Right atrium auricular region (tissue), 2 donors: Measurements from ENCODE around the gene CCR2. TPM values are rescaled to one million over a fixed set of nuclear protein-coding genes. Genes with fewer than 3 reads are reported as not detected.

Experiments used
- DNase-seq: peaks from one replicate; pipeline ENCODE4 v3.0.0-alpha.2; 2019; ENCODE audit warnings: low spot score
- H3K27ac ChIP-seq, 2 donors: fragments of 200-600 bp; sonication (generic); 1 replicate in 1 of 2; 2 replicates in 1 of 2; pipeline ENCODE4 v1.5.1; 2016 to 2019
- H3K27me3 ChIP-seq, 2 donors: fragments of 200-600 bp; sonication (generic); one replicate each; pipeline versions ENCODE4 v1.5.1 to v1.6.0; 2017 to 2019
- H3K36me3 ChIP-seq: fragments of 200-600 bp; sonication (generic); one replicate; pipeline ENCODE4 v1.5.1; 2016
- H3K4me1 ChIP-seq, 2 donors: fragments of 200-600 bp; sonication (generic); one replicate each; pipeline versions ENCODE4 v1.5.1 to v1.6.0; 2017 to 2019
- H3K4me3 ChIP-seq, 2 donors: fragments of 200-600 bp; sonication (generic); 1 replicate in 1 of 2; 2 replicates in 1 of 2; pipeline ENCODE4 v1.5.1; 2017 to 2019; ENCODE audit warnings: mild to moderate bottlenecking in 1 of 2, moderate library complexity in 1 of 2
- H3K9me3 ChIP-seq, 2 donors: fragments of 200-600 bp; sonication (generic); one replicate each; pipeline ENCODE4 v1.5.1; 2019
- total RNA-seq, 2 donors: library from RNA; depleted of rRNA; stranded (reverse); fragments of >200 nt; gene quantifications; one replicate each; pipeline ENCODE4 v1.1.0, GENCODE V29; 2016
- TF ChIP-seq, protein P1 (sequence below), 2 donors: fragments of 200-600 bp; sonication (generic); IDR thresholded peaks; one replicate each; pipeline ENCODE4 v1.5.1; 2019; ENCODE audit warnings: antibody characterized with exemption in 2 of 2

CCR2 gene
- total RNA-seq, 2 donors from 2014 or later = 0.33 to 2.1 TPM

DNA sequence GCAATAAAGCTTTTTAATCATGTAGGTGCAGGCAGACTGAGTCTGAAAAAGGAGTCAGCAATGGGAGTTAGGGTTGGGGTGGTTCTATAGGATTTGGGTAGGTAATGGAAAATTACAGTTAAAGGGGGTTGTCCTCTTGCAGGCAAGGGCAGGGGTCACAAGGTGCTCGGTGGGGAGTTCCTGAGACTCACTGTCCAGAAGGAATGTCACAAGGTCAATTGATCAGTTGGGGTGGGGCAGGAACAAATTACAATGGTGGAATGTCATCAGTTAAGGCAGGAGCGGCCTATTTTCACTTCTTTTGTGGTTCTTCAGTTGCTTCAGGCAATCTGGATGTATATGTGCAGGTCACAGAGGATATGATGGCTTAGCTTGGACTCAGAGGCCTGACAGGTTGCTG lies 39.1 kb downstream of the CCR2 start:
- TF ChIP-seq, protein P1, sequence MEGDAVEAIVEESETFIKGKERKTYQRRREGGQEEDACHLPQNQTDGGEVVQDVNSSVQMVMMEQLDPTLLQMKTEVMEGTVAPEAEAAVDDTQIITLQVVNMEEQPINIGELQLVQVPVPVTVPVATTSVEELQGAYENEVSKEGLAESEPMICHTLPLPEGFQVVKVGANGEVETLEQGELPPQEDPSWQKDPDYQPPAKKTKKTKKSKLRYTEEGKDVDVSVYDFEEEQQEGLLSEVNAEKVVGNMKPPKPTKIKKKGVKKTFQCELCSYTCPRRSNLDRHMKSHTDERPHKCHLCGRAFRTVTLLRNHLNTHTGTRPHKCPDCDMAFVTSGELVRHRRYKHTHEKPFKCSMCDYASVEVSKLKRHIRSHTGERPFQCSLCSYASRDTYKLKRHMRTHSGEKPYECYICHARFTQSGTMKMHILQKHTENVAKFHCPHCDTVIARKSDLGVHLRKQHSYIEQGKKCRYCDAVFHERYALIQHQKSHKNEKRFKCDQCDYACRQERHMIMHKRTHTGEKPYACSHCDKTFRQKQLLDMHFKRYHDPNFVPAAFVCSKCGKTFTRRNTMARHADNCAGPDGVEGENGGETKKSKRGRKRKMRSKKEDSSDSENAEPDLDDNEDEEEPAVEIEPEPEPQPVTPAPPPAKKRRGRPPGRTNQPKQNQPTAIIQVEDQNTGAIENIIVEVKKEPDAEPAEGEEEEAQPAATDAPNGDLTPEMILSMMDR (IDR thresholded peaks at IDR 0.05) = no peak
- H3K27me3 ChIP-seq = no peaks in the 10 kb centered on the region
- no peak for DNase-seq
- no peaks in the 10 kb centered on the region for H3K9me3 ChIP-seq
- no peaks in the 10 kb centered on the region for H3K36me3 ChIP-seq
- no peak overlapping the region for H3K4me3 ChIP-seq
- no peaks in the 10 kb centered on the region for H3K4me1 ChIP-seq
- H3K27ac ChIP-seq = no peak overlapping the region

DNA sequence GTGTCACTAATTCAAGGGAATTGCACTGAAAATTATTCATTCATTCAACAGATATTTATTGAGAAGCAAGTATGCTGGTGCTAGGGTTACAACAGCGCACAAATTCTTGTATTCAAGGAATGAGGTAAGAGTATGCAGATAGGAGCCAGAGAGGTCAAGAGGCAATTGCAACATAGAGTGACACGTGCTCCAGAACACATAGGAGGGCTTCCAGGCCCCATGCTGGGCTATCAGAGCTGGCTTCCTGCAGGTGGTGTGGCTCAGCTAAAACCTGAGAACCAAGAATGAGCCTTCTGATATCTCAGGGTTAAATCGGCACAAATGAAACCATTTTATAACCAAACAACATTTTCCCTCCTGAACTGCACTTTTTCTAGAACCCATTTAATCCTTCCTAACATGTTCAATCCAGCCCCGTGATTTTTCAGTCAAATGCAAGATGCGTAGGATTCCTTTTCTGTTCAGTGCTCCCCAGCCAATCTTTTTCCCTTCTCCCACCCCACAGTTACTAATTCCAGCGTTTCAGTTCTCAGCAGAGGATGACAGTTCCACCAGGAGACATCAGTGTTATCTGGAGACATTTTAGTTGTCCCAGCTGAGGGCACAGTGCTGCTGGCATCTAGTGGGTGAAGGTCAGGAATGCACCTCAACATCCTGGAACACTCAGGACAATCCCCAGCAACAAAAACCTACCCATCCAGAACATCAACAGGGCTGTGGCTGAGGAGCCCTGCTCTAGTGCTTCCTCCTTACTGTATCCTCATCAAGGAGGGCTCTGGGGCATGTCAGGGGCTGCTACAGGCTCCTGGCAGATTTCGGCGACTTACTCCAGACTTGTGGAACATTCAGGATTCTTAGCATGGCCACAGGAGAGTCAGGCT lies 39.9 kb downstream of the CCR2 start:
- no peak overlapping the region for H3K27ac ChIP-seq
- no peaks in the 10 kb centered on the region for H3K36me3 ChIP-seq
- no peaks in the 10 kb centered on the region for H3K9me3 ChIP-seq
- no peaks in the 10 kb centered on the region for H3K4me1 ChIP-seq
- H3K4me3 ChIP-seq = no peak overlapping the region
- H3K27me3 ChIP-seq = no peaks in the 10 kb centered on the region
- DNase-seq = no peak
- TF ChIP-seq, protein P1 (IDR thresholded peaks at IDR 0.05) = no peak

DNA sequence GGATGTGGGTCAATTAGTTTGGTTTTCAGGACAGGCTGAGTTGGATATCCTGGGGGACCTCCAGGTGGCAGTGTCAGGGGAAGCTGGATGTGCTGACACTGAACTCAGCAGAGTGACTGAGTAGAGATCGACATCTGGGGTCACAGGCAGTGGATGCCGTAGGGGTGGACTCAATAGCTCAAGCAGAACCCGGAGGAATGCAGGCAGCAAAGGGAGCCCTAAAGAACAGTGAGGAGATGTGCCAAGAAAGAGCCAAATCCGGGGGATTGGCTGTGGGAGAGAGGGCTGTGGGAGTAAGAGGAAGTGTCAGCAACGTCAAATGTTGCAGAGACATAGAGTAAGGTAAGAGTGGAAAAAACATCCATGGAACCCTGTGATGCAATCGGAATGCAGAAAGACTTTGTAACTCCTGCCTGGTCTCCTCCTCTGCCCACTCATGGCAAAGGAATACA lies 41.3 kb downstream of the CCR2 start:
- Histone ChIP-seq H3K27ac (no peak overlapping the region), H3K4me1 (peaks cover 0 to 4% of the 10 kb centered on the region in 2 donors)
- TF ChIP-seq, protein P1 (IDR thresholded peaks at IDR 0.05) = no peak

DNA sequence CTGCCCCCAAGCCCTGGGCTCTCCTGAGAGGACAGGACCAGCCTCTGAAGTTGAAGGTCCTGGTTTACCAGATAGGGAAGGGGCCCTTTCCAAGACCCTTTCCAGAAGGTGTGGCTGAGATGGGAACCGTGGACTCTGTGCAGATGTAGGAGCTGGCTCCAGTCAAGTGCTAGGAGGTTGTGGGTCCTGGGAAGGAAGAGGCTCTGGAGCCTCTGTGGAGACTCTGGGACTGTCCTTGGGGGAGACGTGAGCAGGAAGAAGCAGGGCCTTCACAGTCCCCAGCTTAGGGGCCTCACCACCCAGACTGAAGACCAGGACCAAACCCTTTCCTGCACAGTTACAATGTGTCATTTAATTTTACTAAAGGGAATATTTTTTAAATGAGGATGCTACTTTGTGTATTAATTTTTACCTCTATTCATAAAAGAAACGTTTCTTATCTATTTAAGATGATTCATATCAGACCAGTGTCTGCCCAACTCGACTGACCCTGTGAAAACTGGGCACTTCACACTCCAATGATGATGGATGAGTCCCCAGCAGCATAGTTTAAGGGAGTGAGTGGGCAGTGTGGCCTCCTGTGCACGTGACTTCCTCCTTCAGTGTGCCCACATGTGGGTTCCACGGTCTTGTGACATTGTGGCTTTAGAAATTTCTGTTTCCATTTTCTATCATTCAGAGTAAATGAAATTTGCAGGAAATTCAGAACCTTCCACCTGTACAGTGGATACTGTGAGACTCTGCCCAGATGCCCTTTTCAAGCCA lies 42.0 kb downstream of the CCR2 start:
- H3K4me3 ChIP-seq = no peak overlapping the region
- no peaks in the 10 kb centered on the region for H3K9me3 ChIP-seq
- DNase-seq = no peak
- H3K4me1 ChIP-seq = peaks cover 0 to 5% of the 10 kb centered on the region in 2 donors
- H3K27me3 ChIP-seq = no peaks in the 10 kb centered on the region
- H3K36me3 ChIP-seq = no peaks in the 10 kb centered on the region
- TF ChIP-seq, protein P1 (IDR thresholded peaks at IDR 0.05) = no peak
- no peak overlapping the region for H3K27ac ChIP-seq

More for the DNA sequence above, 41.3 kb downstream of the CCR2 start:
- no peak for DNase-seq
- H3K4me3 ChIP-seq = no peak overlapping the region
- H3K36me3 ChIP-seq = no peaks in the 10 kb centered on the region
- no peaks in the 10 kb centered on the region for H3K27me3 ChIP-seq
- H3K9me3 ChIP-seq = no peaks in the 10 kb centered on the region

DNA sequence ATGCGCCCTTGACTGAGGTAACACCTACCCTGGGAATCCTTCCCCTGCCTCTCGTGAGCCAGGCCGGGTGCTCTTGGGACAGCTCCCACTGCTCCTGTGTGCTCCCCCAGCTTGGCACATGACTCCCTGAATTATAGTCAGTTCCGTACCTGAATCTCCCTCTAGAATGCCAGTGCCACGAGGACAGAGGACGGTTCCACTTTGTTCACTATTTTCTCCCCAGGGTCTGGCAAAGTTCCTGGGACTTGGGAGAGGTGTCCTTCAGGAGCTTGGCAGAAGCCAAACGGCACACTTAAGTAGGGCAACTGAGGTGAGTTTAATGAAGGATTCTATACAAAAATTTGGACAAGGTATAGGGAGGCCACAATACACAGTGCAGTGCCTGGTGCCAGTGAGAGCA lies 43.2 kb downstream of the CCR2 start:
- H3K27me3 ChIP-seq = no peaks in the 10 kb centered on the region
- H3K9me3 ChIP-seq = no peaks in the 10 kb centered on the region
- no peaks in the 10 kb centered on the region for H3K36me3 ChIP-seq
- no peak overlapping the region for H3K27ac ChIP-seq
- peaks cover 0 to 5% of the 10 kb centered on the region in 2 donors for H3K4me1 ChIP-seq
- DNase-seq = no peak
- TF ChIP-seq, protein P1 (IDR thresholded peaks at IDR 0.05) = no peak
- H3K4me3 ChIP-seq = no peak overlapping the region
